Gastrocnemius medialis (tissue), 4 donors: ENCODE results near the gene AUTS2.

Source experiments
- POLR2A ChIP-seq, 2 donors: fragments of 450-650 bp; IDR thresholded peaks; one replicate each; pipeline ENCODE4 v1.6.1; 2017; ENCODE audit warnings: antibody characterized with exemption in 2 of 2, mild to moderate bottlenecking in 2 of 2, moderate library complexity in 2 of 2
- TF ChIP-seq, protein P1 (sequence below), 5 experiments: fragments of 450-650 bp in 3 of 5; fragments of 200-600 bp in 2 of 5; sonication (generic) in 2 of 5; IDR thresholded peaks in 4 of 5; conservative IDR thresholded peaks in 1 of 5; 1 replicate in 4 of 5; 2 replicates in 1 of 5; pipeline ENCODE4 v1.5.1; 2016 to 2019; ENCODE audit warnings: antibody characterized with exemption in 5 of 5, mild to moderate bottlenecking in 3 of 5, moderate library complexity in 3 of 5

DNA sequence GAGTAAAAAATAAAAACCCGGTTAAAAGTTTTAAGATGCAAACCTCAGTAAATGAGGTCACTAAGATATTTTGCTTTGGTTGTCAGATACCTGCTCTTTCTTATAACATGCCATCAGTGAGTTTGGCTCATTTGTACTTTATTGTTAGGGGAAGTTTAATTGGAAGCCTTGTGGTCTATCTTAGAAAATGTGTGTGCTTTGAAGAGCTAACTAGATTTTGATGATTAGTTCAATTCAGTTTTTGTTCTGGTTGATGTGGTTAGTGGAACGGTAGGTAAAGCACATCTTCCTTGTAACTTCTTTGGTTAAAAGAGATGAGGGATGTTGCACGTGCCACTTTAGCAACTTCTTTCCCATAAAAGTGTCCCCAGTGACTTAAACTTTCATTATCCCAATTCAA lies 1180.3 kb downstream of the AUTS2 start:
- TF ChIP-seq POLR2A (IDR thresholded peaks at IDR 0.05) = no peak
- TF ChIP-seq, protein P1, sequence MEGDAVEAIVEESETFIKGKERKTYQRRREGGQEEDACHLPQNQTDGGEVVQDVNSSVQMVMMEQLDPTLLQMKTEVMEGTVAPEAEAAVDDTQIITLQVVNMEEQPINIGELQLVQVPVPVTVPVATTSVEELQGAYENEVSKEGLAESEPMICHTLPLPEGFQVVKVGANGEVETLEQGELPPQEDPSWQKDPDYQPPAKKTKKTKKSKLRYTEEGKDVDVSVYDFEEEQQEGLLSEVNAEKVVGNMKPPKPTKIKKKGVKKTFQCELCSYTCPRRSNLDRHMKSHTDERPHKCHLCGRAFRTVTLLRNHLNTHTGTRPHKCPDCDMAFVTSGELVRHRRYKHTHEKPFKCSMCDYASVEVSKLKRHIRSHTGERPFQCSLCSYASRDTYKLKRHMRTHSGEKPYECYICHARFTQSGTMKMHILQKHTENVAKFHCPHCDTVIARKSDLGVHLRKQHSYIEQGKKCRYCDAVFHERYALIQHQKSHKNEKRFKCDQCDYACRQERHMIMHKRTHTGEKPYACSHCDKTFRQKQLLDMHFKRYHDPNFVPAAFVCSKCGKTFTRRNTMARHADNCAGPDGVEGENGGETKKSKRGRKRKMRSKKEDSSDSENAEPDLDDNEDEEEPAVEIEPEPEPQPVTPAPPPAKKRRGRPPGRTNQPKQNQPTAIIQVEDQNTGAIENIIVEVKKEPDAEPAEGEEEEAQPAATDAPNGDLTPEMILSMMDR (IDR thresholded peaks at IDR 0.05 in 4 of 5, conservative IDR thresholded peaks at IDR 0.05 in 1 of 5) = no peak
